Measurements from ENCODE around the gene LGALS7B.
"Not testable (repeated sequence)": the region's sequence is repeated elsewhere in the genome, so short reads cannot be mapped to it uniquely, and the experiment has no call there.

The LGALS7B gene

DNA sequence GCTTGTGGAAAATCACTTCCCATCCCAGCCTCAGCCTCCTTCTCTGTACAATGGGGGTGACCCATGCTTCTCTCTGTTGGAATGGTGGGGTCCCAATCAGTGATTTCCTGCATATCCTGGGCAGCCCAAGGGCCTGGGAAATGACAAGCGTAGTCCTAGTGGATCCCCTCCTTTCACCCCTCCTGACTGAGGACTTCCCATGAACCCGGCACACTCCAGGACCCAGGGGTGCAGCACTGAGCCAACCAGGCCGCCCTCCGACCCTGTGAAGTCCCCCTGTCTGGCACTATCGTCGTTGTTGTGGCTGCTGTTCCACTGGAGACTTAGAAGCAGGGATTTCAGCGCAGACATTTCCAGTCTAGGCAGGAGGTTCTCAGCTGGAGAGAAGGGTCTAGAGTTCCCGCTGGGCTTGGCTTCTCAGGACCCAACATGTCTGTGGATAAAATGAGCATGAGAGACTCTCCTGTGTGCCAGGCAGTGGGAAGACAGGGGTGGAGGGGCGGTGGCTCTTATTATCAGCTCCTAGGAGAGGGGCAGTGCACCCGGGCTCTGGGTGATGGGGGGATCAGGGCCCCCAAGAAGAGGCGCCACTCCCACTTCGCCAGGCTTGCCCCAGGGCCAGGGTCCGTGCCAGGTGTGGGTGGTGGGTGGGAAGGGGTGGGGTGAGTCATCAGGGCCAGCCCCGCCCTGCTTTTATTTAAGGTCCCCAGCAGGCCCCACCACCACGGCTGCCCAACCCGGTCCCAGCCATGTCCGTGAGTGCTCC lies at the start of gene LGALS7B:
Gene LGALS7B, plus strand, starts transcription at position 723 of the 766 bp plus-strand sequence. Its CDS starts 27 bp downstream, at position 750.
- DNase-seq (ENCODE audit: low spot score) = no peak

DNA sequence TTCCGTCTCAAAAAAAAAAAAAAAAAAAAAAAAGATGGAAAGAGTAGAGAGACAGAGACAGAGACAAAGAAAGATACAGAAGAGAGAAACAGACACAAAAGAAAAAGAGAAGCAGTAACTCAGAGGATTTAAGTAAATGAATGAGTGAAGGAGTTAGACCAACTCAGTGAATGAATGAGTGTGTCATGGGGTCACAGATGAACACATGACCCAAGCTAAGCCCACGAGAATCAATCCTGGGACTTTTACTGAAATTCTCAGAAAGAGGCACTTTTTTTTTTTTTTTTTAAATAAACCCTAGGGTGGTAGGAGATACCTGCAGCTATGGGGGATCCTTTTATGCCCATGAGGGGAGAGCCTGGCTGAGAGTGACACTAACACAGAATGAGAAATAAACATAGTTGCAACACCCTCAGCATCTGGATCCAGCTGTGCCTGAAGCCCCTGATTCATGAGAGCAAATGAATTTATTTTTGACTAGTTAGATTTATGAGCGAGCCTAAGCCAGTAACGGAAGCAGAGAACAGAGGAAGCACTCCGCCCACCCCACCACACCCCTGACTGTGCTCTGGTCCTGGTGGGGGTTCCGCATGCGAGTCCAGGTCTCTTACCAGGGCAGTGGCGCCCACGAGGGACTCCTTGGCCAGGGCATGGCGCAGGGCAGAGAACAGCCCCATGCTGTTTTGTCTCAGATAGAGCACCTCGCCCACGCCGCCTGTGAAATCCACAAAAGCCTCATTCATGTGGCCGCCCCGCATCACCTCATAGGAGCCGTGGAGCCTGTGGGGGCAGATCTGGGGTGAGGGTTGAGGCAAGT lies 49.4 kb upstream of the LGALS7B start:
- no peak for DNase-seq (ENCODE audit: low spot score)

DNA sequence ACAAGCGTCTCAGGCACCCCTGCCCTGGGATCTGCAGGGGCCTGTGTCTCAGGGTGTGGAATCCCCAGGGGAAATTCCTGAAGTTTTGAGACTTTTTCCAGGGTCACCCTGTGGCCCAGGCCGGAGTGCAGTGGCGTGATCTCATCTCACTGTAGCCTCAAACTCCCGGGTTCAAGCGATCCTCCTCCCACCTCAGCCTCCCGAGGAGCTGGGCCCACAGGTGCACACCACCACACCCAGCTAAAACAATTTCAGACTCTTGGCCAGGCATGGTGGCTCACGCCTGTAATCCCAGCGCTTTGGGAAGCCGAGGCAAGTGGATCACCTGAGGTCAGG lies 48.8 kb upstream of the LGALS7B start:
- no peak for DNase-seq (ENCODE audit: low spot score)

DNA sequence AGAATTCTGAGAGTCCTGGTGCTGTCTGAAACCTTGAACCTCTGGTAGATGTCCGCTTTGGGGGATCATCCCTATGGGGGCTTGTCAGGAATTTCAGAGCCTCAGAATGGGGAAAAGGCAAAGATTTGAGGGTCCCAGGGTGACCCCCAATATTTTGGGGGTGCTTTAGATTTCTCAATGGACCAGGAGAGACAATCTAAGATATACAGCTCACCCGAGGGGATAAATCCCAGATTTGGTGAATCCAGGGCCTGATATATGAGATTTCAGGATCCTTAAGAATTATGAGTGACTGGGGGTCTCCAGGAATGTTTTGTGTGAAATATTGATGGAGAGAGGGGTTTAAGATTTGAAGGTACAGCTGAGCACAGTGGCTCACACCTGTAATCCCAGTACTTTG lies 48.1 kb upstream of the LGALS7B start:
- no peak for DNase-seq (ENCODE audit: low spot score)

DNA sequence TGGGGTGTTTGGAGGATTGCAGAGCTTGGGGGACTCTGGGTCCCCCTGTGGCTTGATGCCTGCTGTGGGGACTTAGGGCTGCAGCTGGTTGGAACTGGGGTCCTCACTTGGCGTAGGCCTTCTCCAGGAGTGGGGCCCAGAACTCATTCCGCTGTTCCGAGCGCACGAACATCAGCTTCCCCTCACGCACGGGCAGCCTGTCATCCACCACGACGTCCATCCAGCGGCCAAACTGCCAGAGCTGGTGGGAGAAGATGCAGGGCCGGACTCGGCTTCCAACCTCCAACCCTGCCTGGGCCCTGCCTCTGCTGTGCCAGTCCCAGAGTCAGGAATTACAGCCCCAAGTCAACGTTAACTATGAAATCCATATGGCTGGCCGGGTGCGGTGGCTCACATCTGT lies 47.3 kb upstream of the LGALS7B start:
- DNase-seq (ENCODE audit: low spot score) = no peak

DNA sequence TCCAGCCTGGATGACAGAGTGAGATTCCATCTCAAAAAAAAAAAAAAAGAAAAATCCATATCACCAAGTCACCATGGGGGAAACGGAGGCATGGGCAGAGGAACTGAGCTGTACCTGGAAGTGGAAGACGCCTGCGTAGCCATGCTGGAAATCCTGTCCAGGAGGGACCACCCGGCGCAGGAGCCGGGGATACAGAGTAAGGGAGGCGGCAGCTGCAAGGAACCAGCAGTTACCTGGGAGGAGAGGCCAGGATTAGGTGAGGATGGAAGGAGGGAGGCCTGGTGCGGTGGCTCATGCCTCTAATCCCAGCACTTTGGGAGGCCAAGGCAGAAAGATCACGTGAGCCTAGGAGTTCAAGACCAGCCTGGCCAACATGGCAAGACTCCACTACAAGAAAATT lies 46.7 kb upstream of the LGALS7B start:
- DNase-seq (ENCODE audit: low spot score) = no peak

DNA sequence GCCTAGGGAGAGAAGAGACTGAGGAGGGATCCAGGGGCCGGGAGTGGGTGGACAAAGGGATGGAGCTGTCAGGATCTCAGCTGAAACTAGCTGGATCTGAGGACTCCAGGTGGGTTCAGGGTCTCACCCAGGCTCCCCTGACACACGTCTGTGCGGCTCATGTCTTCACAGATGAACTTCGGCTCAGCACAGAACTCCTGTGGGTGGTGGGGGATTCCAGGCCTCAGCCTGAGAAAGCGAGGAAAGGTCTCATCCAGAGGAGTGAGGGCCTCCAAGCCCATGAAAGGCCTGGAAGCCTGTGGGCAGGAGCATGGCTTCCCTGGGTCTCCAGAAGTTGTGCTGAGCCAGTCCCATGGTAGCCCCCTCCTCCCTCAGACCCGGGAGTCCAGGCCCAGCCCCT lies 46.1 kb upstream of the LGALS7B start:
- DNase-seq (ENCODE audit: low spot score) = peak; percentile 10

DNA sequence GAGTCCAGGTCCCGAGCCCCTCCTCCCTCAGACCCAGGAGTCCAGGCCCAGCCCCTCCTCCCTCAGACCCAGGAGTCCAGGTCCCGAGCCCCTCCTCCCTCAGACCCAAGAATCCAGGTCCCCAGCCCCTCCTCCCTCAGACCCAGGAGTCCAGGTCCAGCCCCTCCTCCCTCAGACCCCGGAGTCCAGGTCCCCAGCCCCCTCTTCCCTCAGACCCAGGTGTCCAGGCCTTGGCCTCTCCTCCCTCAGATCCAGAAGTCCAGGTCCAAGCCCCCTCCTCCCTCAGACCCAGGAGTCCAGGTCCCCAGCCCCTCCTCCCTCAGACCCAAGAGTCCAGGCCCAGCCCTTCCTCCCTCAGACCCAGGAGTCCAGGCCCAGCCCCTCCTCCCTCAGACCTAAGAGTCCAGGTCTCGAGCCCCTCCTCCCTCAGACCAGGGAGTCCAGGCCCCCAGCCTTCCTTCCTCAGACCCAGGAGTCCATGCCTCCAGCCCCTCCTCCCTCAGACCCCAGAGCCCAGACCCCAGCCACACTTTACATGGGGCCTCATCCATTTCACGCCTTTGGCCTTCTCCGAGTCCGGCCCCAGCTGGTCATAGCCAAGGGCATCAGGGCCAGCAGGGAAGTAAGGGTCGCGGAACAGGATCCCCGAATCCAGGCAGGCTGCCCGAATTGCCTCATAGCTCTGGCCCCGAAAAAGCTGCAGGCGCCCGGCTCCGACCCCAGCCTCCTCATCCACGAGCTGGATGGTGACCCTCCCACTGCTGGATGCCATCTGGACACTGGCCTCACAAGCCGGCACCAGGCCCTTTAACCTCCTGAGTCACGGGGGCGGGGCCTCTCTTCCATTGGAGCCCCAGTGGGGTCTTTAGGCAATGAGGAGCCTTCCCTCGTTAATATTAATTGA lies 45.4 kb upstream of the LGALS7B start:
- DNase-seq (ENCODE audit: low spot score) = peak; percentile 5

DNA sequence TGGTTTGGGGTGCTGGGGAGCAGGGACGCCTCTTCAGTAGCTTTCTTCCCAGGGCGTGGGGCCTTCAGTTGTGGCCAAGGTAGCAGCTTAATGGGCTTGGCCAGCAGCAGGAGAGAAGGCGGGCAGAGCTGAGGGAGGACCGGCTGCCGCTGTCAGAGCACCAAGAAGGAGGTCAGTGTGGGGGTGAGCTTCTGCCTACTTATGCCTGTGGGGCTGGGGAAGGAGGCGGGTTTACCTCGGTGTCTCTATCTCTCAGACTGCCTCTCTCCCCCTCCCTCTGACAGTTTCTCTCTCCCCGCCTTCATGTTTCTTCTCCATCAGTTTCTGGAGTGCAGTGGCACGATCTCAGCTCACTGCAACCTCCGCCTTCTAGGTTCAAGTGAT lies 44.7 kb upstream of the LGALS7B start, which contains the start of gene CAPN12:
Gene CAPN12, minus strand, starts transcription at position 177 of the 384 bp plus-strand sequence. CDS start 309 bp downstream, outside the sequence.
- no peak for DNase-seq (ENCODE audit: low spot score)

DNA sequence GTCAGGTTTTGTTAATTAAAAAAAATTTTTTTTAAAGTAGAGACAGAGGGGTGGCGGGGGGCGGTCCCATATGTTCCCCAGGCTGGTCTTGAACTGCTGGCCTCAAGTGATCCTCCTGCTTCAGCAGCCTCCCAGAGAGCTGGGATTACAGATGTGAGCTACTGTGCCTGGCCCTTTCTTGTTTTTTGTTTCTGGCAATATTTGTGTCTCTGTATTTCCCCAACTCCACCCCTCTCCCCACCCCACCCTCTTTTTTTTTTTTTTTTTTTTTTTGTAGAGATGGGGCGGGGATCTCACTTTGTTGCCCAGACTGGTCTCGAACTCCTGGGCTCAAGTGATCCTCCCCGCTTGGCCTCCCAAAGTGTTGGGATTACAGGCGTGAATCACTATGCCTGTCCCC lies 44.1 kb upstream of the LGALS7B start:
- DNase-seq (ENCODE audit: low spot score) = no peak

DNA sequence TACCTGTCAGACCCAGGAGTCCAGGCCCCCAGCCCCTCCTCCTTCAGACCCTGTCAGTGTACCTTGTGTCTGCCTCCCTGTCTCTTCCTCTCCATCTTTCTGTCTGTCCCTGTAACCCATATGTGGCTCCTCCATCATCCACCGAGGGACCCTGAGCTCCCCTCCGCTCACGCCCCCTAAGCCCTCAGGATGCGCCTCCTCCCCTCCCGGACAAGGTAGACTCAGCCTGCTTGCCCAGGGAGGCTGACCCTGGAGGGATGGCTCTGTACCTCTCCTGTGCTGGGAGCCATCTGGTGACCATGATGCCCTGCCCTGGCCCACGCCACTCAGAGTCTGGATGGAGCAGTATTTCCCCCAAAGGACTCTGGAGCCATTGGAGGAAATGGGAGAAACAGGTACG lies 43.7 kb upstream of the LGALS7B start:
- no peak for DNase-seq (ENCODE audit: low spot score)

DNA sequence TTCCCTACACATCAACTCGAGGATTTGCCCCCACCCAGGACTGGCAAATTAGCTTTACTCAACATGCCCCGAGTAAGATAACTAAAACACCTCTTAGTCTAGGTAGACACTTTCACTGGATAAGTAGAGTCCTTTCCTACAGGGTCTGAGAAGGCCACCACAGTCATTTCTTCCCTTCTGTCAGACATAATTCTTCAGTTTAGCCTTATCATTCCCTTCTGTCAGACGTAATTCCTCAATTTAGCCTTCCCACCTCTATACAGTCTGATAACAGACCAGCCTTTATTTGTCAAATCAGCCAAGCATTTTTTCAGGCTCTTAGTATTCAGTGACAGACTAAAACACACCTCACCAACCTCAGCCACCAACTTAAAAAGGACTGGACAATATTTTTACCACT lies 35.2 kb upstream of the LGALS7B start:
- DNase-seq (ENCODE audit: low spot score) = not testable (repeated sequence)

DNA sequence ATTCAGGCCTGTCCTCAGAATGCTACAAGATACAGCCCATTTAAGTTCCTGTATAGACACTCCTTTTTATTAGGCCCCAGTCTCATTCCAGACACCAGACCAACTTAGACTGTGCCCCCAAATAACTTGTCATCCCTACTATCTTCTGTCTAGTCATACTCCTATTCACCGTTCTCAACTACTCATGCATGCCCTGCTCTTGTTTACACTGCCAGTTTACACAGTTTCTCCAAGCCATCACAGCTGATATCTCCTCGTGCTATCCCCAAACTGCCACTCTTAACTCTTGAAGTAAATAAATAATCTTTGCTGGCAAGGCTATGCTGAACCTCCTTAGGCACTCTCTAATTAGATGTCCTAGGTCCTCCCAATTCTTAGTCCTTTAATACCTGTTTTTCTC lies 34.8 kb upstream of the LGALS7B start:
- not testable (repeated sequence) for DNase-seq (ENCODE audit: low spot score)

DNA sequence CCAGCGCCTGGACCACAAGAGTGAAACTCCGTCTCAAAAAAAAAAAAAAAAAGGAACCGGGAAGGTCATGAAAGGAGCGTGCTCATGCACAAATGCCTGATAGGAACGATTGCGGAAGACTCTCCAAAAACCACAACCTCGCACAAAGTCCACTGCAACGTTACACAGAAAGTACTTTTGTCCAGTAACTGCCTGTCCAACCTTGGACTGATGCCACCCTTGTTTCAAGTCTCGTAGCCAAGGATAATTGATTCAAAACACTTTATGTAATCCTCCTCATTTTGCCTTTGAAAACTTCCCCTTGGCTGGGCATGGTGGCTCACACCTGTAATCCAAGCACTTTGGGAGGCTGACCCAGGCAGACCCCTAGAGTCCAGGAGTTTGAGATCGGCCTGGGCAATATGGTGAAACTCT lies 29.4 kb upstream of the LGALS7B start:
- no peak for DNase-seq (ENCODE audit: low spot score)

DNA sequence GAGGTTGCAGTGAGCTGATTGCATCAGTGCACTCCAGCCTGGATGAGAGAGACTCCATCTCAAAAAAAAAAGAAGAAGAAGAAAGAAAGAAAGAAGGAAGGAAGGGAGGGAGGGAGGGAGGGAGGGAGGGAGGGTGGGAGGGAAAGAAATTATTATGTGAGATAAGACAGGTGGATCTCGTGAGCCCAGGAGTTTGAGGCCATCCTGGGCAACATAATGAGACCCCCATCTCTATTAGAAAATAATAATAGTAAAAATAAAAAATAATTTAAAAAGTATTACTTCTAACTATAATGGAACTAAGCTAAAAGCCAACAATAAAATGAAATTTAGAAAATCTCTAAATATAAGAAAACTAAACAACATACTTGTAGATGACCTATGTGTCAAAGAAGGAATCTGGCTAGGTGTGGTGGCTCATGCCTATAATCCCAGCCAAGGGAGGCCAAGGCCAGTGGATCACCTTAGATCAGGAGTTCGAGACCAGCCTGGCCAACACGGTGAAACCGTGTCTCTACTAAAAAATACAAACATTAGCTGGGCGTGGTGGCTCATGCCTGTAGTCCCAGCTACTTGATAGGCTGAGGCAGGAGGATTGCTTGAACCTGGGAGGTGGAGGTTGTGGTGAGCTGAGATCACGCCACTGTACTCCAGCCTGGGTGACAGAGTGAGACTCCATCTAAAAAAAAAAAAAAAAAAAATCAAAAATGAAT lies 28.0 kb upstream of the LGALS7B start:
- DNase-seq (ENCODE audit: low spot score) = not testable (repeated sequence)

DNA sequence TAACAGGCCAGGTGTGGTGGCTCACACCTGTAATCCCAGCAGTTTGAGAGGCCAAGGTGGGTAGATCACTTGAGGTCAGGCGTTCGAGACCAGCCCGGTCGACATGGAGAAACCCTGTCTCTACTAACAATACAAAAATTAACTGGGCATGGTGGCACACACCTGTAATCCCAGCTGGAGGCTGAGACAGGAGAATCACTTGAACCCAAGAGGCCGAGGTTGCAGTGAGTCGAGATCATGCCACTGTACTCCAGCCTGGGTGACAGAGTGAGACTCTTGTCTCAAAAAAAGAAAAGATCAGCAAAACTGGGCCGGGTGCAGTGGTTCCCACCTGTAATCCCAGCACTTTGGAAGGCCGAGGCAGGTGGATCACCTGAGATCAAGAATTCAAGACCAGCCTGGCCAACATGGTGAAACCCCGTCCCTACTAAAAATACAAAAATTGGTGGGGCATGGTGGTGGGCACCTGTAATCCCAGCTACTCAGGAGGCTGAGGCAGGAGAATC lies 27.1 kb upstream of the LGALS7B start:
- not testable (repeated sequence) for DNase-seq (ENCODE audit: low spot score)

DNA sequence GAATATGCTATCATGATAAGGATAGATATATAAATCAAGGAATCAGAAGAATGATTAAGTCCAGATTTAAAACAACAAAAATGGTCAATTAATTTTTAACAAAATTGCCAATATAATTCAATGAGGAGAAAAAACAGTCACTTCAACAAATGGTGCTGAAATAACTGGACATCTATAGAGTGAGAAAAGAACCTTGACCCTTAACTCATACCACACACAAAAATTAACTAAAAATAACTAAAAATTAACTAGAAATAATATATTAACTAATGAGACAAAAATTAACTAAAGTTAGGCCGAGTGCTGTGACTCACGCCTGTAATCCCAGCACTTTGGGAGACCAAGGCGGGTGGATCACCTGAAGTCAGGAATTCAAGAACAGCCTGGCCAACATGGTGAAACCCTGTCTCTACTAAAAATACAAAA lies 25.2 kb upstream of the LGALS7B start:
- DNase-seq (ENCODE audit: low spot score) = no peak

DNA sequence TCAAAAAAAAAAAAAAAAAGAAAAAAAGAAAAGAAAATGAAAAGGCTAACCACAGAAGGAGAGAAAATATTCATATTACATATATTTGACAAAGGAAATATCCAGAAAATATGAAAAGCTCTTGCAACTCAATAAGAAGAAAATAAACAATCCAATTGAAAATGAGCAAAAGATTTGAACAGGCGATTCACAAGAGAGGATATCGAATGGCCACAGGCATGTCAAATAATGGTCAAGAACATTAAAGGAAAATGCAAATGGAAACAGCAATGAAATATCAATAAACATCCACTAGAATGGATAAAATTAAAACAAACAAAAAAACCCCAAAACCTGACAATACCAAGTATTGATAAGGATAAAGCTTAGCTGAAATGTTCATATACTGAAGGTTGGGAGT lies 23.8 kb upstream of the LGALS7B start:
- no peak for DNase-seq (ENCODE audit: low spot score)

DNA sequence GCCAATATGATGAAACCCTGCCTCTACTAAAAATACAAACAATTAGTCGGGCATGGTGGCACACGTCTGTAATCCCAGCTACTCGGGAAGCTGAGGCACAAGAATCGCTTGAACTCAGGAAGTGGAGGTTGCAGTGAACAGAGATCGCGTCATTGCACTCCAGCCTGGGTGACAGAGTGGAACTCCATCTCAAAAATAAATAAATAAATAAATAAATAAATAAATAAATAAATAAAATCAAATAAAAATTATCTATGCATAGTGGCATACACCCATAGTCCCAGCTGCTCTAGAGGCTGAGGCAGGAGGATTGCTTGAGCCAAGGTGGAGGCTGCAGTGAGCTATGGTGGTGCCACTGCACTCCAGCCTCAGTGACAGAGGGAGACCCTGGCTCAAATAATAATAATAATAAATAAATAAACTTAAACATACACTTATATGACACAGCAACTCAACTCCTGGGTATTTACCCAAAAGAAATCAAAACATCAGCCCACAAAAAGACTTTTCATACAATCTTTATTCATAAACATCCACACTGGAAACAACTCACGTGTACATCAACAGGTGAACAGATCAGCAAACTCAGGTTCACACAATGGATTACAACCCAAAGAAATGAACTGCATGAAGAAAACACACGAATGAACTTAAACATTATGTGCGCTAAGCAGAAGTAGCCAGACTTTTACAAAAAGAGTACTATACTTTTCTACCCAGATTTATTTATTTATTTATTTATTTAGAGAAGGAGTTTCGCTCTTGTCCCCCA lies 22.5 kb upstream of the LGALS7B start:
- no peak for DNase-seq (ENCODE audit: low spot score)

DNA sequence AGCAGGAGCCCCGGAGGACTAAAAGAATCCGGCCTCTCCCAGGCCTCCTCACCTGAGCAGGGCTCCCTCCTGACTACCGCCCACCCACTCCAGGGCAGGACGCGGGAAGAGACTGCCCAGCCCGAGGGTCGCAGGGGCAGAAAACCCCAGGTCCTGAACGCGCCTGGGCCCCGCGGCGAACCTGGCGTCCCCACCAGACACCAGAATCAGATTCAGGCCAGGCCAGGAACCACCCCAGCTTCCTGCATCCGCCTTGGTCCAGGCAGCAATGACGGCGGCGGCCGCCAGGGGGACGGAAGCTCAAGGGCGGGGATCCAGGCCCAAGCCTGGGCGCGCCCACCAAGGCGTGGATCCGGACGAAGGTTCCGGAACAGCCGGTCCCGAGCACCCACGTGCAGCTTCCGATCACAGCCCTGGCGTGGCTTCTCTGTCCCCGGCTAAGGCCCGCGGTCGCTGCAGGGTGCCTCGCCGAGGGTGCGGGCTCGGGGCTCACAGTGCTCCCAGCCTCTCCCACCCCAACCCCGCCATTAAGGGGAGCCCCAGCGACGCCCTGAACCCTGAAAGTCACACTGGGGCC lies 19.3 kb upstream of the LGALS7B start:
- DNase-seq (ENCODE audit: low spot score) = peak; percentile 70
